Vagina (tissue), 2 donors: Measurements from ENCODE around the gene RHOU. TPM values are rescaled to one million over a fixed set of nuclear protein-coding genes. Genes with fewer than 3 reads are reported as not detected.
A peak's percentile ranks its signal among the peaks of the same experiment; 100 is the strongest.

Source experiments
- DNase-seq, 2 donors: peaks; one replicate each; pipeline ENCODE4 v3.0.0-alpha.2; 2017; ENCODE audit errors: extremely low spot score in 2 of 2
- H3K27ac ChIP-seq: fragments of 200-600 bp; sonication (generic); one replicate; pipeline ENCODE4 v1.5.1; 2019
- H3K27me3 ChIP-seq: fragments of 200-600 bp; sonication (generic); one replicate; pipeline ENCODE4 v1.5.1; 2019
- H3K36me3 ChIP-seq, 2 donors: fragments of 200-600 bp; sonication (generic); one replicate each; pipeline ENCODE4 v1.5.1; 2017 to 2019
- H3K4me1 ChIP-seq: fragments of 200-600 bp; sonication (generic); one replicate; pipeline ENCODE4 v1.5.1; 2019
- H3K4me3 ChIP-seq, 2 donors: fragments of 200-600 bp; sonication (generic); 1 replicate in 1 of 2; 2 replicates in 1 of 2; pipeline ENCODE4 v1.5.1; 2016 to 2019
- H3K9me3 ChIP-seq: fragments of 200-600 bp; sonication (generic); one replicate; pipeline ENCODE4 v1.5.1; 2019
- CTCF ChIP-seq, 3 experiments: fragments of 450-650 bp in 2 of 3; fragments of 200-600 bp in 1 of 3; sonication (generic) in 1 of 3; IDR thresholded peaks; one replicate each; pipeline ENCODE4 v1.5.1; 2017 to 2019; ENCODE audit warnings: antibody characterized with exemption in 3 of 3, mild to moderate bottlenecking in 2 of 3, moderate library complexity in 2 of 3
- POLR2A ChIP-seq, 2 donors: fragments of 450-650 bp; IDR thresholded peaks; one replicate each; pipeline ENCODE4 v1.6.1; 2017; ENCODE audit warnings: antibody characterized with exemption in 2 of 2, mild to moderate bottlenecking in 2 of 2, moderate library complexity in 2 of 2
- POLR2AphosphoS5 ChIP-seq, 2 donors: sonication (generic); formaldehyde crosslinking; IDR thresholded peaks; one replicate each; pipeline ENCODE4 v1.9.0; 2017; ENCODE audit warnings: antibody characterized with exemption in 2 of 2, mild to moderate bottlenecking in 2 of 2, low read depth in 1 of 2; ENCODE audit not compliant: insufficient read depth in 1 of 2
- intact Hi-C: fragments of 100-400 bp; cut with DNase I; formaldehyde crosslinking; loops from one replicate; pipeline ENCODE4 v1.15.1; 2023
- total RNA-seq: library from RNA; depleted of rRNA; stranded (reverse); fragments of >200 nt; gene quantifications from one replicate; pipeline ENCODE4 v1.2.3, GENCODE V29; 2016

The RHOU gene
- total RNA-seq, 1 donor from 2014 or later: 10.8 TPM

GRCh38 chr1:228736844-228737445 lies 1.7 kb downstream of the RHOU start:
- Histone ChIP-seq H3K4me1 (peaks cover 26% of the 10 kb centered on the region), H3K9me3 (no peaks in the 10 kb centered on the region), H3K36me3 (no peaks in the 10 kb centered on the region), H3K27ac (peak overlapping the region; percentile 84), H3K4me3 (peak overlapping the region; percentile 80 to 94), H3K27me3 (no peaks in the 10 kb centered on the region)
- peak in 1 of 2 donors; percentile 62 for DNase-seq
- intact Hi-C loops: loop anchor here (2.0 kb wide), 1 partner anchor 490 kb away; no protein-coding TSS in a partner anchor
- TF ChIP-seq CTCF (IDR thresholded peaks at IDR 0.05) (no peak), POLR2A (IDR thresholded peaks at IDR 0.05) (no peak), POLR2AphosphoS5 (IDR thresholded peaks at IDR 0.05; ENCODE audit: insufficient read depth in 1 of 2, low read depth in 1 of 2) (no peak)

GRCh38 chr1:228737601-228738041 lies 2.3 kb downstream of the RHOU start:
- Histone ChIP-seq H3K4me3 (peak overlapping the region; percentile 80 to 94), H3K36me3 (no peaks in the 10 kb centered on the region), H3K9me3 (no peaks in the 10 kb centered on the region), H3K4me1 (peaks cover 26% of the 10 kb centered on the region), H3K27me3 (no peaks in the 10 kb centered on the region), H3K27ac (peak overlapping the region; percentile 84)
- TF ChIP-seq CTCF (IDR thresholded peaks at IDR 0.05) (no peak), POLR2AphosphoS5 (IDR thresholded peaks at IDR 0.05; ENCODE audit: insufficient read depth in 1 of 2, low read depth in 1 of 2) (no peak), POLR2A (IDR thresholded peaks at IDR 0.05) (no peak)
- intact Hi-C loops: loop anchor here (2.0 kb wide), 1 partner anchor 489 kb away; no protein-coding TSS in a partner anchor
- peak in 1 of 2 donors; percentile 89 for DNase-seq

DNA sequence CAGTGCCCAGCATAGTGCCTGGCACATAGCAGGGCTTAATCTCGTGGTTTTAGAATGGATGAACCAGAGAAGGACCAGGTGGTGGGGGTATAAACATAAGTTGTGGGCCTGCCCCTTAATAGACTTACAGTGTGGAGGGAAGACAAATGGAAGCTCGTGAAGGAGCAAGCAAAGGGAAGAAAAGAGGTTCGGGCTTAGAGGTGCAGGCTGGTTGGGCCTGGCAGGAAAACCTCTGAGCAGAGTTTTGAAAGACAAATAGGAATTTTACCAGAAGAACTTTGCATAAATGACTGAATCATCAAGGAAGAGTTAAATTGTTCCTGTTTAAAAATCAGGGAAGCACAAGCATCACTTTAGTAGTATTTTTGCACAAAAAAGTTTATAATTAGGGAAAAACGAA lies 4.5 kb downstream of the RHOU start:
- peaks cover 0 to 17% of the 10 kb centered on the region in 2 donors for H3K36me3 ChIP-seq
- no peaks in the 10 kb centered on the region for H3K27me3 ChIP-seq
- DNase-seq: no peak
- no peaks in the 10 kb centered on the region for H3K9me3 ChIP-seq
- no peak overlapping the region for H3K27ac ChIP-seq
- no peak overlapping the region for H3K4me3 ChIP-seq
- intact Hi-C loops: no loop called here
- peaks cover 26% of the 10 kb centered on the region for H3K4me1 ChIP-seq
- TF ChIP-seq CTCF (IDR thresholded peaks at IDR 0.05): no peak

GRCh38 chr1:228740543-228741317 lies 5.5 kb downstream of the RHOU start:
- no peaks in the 10 kb centered on the region for H3K9me3 ChIP-seq
- intact Hi-C loops: no loop called here
- H3K36me3 ChIP-seq: peaks cover 0 to 17% of the 10 kb centered on the region in 2 donors
- H3K27me3 ChIP-seq: no peaks in the 10 kb centered on the region
- no peak for TF ChIP-seq CTCF (IDR thresholded peaks at IDR 0.05)
- TF ChIP-seq POLR2A (IDR thresholded peaks at IDR 0.05): no peak
- no peak for TF ChIP-seq POLR2AphosphoS5 (IDR thresholded peaks at IDR 0.05; ENCODE audit: insufficient read depth in 1 of 2, low read depth in 1 of 2)
- no peak overlapping the region for H3K4me3 ChIP-seq
- H3K4me1 ChIP-seq: peaks cover 26% of the 10 kb centered on the region
- DNase-seq: peak in 1 of 2 donors; percentile 52
- H3K27ac ChIP-seq: no peak overlapping the region
